Retina (tissue), 1 donor: ENCODE data around the gene LMX1A.

Source experiments
- DNase-seq: peaks from one replicate; pipeline ENCODE4 v3.0.0-alpha.2; 2016

The LMX1A gene

DNA sequence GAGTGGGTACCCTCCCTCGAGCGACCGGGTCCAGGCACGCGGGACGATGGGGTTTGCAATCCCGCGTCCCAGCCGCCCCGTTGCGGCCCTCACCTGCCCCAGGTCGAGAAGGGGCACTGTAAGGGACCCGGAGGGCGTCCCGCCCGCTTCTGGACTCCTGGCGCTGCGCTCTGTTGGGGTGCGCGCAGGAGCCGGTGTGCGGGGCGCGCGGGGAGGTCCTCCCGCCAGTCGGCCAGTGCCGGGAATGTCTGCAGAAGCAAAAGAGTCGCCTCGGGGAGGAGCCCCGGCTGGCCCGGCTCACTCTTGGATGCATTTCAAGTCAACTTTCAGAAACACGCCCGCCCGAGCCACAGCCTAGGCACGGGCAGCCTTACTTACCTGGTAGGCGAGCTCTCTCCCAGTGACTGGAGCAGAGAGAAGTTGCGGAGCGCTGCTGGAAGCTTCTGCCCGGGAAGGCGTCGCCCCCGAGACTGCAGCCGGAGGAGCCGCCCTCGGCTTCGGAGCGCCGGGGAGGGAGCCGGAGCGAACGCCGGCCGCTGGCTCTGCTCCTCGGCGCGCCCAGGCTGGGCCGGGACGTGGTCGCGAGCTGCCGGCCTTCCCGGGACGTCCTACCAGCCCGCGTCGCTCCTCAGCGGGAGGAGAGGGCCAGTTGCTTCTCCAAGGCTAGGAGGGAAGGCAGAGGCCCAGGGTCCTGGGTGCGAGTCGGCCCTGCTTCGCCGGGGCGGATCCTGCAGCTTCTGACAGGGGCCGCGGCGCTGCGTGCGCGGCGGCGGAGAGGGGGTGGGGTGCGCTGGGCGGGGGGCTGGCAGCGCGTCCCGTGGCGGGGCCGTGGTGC, at the start of gene LMX1A:
TSS of gene LMX1A (minus strand) at position 739 of the 835 bp plus-strand sequence. CDS start 1,156 bp downstream, outside the sequence.
- DNase-seq = peak; percentile 74

DNA sequence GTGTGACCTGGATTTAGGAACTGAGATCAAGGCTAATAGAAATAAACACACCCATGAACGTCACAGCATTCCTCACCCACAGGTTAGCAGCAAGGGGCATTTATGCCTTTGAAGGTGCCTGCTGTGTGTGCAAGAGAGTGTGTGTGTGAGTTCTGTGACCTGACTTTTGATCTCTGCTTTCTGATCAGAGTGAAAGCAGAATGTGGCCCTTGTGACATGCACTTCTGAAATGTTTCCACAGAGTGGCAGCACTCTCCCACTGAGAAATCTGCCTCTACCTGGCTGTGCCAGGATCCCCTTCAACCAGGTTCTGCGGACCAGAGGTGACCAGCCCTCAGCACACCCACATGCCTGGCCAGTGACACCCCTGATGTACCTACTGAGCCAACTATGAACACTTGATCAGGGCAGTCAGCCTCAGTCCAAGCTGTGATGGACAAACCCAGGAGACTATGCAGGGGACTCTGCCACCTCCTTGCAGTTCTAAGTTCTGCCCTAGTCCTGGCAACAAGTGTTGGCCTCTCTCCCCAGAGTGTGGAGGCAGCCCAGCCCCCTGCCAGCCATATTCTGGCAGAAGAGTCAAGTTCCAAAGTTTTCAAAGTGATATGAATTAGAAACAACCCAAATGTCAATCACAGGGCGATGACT, 47.4 kb upstream of the LMX1A start:
- DNase-seq = peak; percentile 52

GRCh38 chr1:165402517-165403111, 46.1 kb upstream of the LMX1A start:
- no peak for DNase-seq

GRCh38 chr1:165397944-165398343, 41.4 kb upstream of the LMX1A start:
- no peak for DNase-seq

DNA sequence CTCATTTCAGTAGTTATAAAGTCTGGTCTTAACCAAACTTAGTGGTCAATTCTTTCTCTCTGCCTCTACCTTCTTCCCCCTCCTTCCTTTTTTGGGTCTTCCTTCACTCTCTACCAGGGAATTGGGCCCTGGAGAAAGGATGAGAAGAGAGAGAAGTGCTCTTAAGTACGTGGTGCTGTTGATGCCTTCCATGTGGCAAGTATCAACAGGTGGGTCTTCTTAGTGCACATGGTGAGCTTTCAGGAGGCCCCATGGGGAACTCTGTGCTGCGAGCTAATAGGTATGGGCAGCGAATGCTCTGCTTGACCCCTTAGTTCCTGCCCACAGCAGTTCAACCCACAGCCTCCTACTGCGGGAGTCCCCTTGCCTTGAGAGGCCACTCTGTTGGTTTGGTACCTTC, 39.4 kb upstream of the LMX1A start:
- DNase-seq = no peak

- no peak for DNase-seq
These were observed 39.0 kb upstream of the LMX1A start for GRCh38 chr1:165395478-165395877.

DNA sequence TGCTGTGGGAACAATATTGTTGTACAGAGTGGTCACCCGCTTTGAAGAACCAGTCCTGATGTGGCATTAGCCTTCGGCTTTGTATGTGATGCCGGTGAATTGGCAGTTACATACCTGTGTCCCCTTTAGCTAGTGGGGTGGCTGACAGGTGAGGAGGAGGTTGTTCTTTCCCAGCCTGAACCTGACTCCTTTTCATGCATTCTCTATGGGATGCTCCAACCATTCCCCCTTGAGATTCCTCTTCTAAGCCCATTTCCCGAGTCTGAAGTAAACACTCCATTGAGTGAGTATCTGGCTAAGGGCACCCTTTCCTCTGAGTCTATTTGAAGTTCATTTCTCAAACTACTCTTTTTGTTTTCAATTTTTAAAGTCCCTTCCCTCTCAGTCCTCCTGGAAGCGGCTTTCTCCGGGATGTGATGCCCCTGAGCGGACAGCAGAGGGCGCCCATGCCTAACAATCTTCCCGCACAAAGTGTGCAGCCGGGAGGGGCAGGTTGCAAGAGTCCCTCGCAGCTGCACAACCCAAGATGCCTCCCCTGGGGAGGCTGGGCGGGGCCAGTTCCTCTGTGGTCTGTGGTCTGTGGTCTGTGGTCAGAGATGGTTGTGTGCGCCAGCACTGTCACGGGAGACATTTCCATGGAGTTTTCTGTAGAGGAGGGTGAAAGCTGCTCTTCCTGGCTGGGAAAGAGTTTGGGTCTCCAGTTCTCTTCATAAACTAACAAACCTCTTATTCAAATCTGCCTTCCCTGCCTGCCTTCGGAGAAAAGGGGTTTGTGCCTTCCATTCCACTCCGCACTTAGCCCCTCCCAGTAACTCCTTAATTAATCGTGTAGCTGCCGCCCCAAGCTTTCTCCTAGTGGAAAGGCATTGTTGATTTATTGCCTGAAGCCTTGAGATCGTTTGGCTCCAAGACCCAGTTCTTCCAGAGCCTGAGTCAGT, 36.4 kb upstream of the LMX1A start:
- peak; percentile 90 for DNase-seq

- no peak for DNase-seq
These were observed 33.1 kb upstream of the LMX1A start for GRCh38 chr1:165389609-165390008.

GRCh38 chr1:165387961-165388360, 31.4 kb upstream of the LMX1A start:
- no peak for DNase-seq

DNA sequence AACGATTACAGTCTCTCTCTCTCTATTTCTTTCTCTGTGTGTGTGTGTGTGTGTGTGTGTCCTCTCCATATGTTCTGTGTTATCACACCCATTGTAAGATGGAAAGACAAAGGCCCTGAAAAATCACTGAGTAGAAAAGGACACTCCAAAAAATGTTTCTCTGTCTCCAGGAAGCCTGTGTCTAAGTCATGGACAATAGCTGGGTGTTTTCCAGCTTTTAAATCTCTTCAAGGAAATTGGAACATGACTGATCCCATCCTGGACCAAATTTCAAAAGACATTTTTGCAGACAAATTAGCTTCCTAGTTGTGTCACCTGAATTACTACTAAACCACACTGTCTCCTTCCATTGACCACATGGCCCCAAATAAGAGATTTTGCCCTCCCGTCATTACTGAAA, 31.0 kb upstream of the LMX1A start:
- no peak for DNase-seq

GRCh38 chr1:165383599-165384405, 27.3 kb upstream of the LMX1A start:
- DNase-seq = no peak

GRCh38 chr1:165383067-165383466, 26.6 kb upstream of the LMX1A start:
- DNase-seq = no peak

- no peak for DNase-seq
These were observed 25.4 kb upstream of the LMX1A start for GRCh38 chr1:165381745-165382505.

DNA sequence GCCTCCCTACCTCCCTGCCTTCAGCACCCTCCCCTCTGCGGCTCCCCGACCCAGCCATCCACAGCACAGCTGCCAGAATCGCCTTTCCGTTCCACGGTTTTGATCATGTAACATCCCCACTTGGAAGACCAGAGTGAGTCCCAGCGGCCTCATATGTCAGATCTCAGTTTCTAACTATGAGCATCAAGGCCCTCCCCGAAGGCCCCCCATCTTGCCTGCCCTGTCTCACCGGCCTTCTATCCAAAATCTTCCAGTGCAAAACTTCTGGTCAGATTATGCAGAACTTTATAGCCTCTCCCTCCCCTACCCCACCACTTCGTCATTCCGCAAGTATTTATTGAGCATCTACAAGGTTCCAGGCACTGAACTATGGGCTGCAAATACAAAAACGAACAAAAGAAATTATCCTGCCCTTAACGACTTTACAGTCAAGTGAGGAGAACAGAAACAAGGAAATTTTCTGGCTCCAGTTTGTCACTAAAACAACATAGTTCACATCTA, 20.3 kb upstream of the LMX1A start:
- no peak for DNase-seq

DNA sequence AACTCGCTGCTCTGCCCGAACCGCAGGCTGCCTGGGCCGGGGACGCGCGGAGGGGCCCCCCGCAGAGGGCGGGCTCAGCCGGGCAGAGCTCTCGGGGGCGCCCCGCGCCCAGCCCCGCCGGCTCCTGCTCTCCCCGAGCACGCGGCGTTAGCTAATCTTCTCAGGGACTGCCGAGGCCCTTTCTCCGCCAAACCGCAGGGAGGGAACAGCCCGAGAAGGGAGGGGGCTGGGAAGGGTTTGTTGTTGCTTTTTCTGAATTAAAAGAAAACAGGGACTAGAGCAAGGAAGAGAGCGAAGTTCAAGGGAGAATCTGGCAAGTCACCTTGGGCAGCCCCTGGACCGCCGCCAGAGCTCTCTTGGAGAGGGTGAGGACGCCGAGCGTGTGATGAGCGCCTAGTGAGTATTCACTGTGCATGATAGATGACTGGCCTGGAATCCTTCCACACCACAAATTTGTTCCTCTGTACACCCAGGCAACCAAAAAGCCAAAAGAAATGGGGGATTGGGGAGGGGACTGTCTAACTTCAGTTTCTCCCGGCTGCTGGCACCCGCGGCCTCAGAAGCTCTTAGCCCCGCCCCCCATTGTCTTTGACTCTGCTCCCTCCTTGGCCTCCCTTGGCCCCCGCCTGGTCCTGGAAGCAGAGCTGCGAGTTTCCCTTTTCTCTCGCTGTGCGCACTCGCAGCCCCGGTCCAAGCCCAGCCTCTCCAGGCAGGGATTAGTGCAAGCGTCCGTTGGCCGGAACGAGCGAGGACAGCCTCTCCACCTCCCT, 19.7 kb upstream of the LMX1A start:
- DNase-seq = peak; percentile 90

DNA sequence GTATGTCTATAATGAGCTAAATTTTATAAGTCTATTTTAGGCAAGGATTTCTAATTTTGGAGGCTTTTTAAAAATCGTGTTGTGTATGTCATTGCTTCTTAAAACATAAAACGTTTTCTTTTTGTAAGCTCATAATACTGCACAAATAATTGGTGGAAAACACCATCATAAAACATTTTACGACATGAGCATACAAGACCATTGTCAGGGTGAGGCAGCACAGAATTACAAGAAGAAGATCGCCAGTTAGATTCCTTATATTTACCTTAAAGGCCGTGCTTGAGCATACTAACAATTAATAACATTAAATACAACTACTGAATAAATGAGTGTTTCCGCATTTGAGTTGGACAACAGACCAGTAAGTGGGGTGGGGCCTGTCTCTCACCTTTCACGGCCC, 19.1 kb upstream of the LMX1A start:
- no peak for DNase-seq

GRCh38 chr1:165371588-165372225, 15.2 kb upstream of the LMX1A start:
- DNase-seq = no peak

GRCh38 chr1:165369255-165369848, 12.8 kb upstream of the LMX1A start:
- peak; percentile 78 for DNase-seq

DNA sequence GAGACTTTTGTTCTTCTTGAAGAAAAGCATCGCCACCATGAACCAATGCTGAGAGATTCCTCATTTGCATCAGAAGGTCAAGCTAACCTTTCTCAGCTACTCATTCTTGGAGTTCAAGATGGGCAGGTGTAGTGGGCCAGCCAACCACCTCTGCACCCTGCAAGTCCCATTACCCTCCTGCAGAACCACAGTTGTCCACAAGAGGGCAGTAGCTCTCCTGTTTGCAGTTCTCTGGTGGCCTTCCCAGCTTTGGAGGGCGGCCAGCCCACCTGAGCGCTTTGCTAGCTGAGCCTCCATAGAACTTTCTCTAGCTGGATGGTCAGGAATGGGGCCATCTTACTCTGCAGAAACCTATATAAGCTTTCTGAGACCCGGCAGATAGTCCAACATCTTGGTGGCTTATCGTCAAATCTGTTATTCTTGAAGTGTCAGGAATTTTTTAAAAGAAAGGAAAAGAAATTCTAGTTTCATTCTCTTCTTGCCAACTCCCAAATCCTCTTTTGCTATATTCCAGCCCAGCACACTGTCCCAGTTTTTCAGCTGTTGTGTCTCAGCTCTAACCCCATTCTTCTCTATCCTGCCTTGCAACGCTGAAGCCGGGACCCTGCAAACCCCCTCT, 11.0 kb upstream of the LMX1A start:
- DNase-seq = peak; percentile 81
